Activated naive CD4-positive, alpha-beta T cell treated with anti-CD3 and anti-CD28 coated beads for 36 hours (primary cell): ENCODE results near the gene TSLP. TPM values are rescaled to one million over a fixed set of nuclear protein-coding genes. Genes with fewer than 3 reads are reported as not detected.

Experiments
- CTCF ChIA-PET: fragments of 350-600 bp; sonication (Branson Sonifier 250); formaldehyde crosslinking; loops from one replicate; lab custom pipeline; 2021; ENCODE audit warnings: antibody characterized with exemption; lab: Charles Lee
- DNase-seq: peaks from one replicate; pipeline ENCODE4 v3.0.0-alpha.2; 2020
- H3K27ac Mint-ChIP-seq: one replicate; pipeline ENCODE4 v1.8.0; 2021; ENCODE audit warnings: mild to moderate bottlenecking, mixed read lengths
- H3K27me3 Mint-ChIP-seq: one replicate; pipeline ENCODE4 v1.8.0; 2021; ENCODE audit warnings: low read depth, mixed read lengths
- H3K36me3 Mint-ChIP-seq: one replicate; pipeline ENCODE4 v1.8.0; 2021; ENCODE audit warnings: low read depth, mixed read lengths
- H3K4me1 Mint-ChIP-seq: one replicate; pipeline ENCODE4 v1.8.0; 2021; ENCODE audit warnings: low read depth, mixed read lengths
- H3K4me3 Mint-ChIP-seq: one replicate; pipeline ENCODE4 v1.8.0; 2021; ENCODE audit warnings: mild to moderate bottlenecking, moderate library complexity, mixed read lengths
- H3K9me3 Mint-ChIP-seq: one replicate; pipeline ENCODE4 v1.8.0; 2021; ENCODE audit warnings: mixed read lengths
- intact Hi-C: fragments of 100-400 bp; cut with micrococcal nuclease; formaldehyde crosslinking; loops from one replicate; pipeline ENCODE4 v1.15.1; 2023
- total RNA-seq, 2 experiments: library from RNA; stranded (reverse); gene quantifications; one replicate each; pipeline ENCODE4 v1.2.3, GENCODE V29; 2021

TSLP gene
- total RNA-seq, 2 experiments from 2014 or later = 0.81 to 0.99 TPM

DNA sequence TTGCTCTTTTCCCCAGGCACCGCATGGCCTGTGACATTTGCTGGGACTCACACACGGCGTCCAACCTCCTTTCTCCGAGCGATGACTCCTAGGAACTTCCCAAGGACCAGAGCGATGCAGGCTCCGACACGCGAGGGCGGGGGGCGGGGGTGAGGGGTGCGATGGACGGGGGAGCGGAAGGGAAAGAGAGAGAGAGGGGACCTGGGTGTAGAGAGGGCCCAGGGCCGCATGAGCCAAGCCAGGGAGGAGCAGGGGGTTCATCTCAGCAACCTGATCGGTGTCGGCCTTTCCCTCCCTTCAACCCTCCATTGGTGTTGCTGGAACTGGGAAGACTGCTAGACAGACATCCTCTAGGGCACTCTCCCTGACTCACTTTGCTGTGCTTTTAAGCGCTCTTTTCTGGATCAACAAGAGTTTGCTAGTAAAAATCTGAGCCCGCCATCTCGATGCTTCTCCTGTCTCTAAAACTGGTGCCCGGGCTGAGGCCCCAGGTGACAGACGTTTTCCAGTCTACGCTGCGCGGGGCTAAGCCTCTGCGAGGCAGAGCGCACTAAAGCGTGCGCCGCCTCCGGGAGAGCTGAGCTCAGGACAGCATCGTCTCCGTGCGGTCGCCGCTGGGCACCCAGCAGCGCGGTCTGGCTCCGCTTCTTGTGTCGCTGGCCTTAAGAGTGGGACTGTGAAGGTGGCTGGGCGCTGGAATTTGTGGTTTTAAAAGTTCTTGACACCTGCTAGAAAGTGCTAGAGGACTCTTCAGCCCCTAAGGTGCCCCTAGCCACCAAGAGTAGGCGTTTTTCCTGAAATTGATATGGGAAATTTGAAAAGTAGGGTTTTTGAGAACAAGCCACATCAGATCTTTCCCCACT lies 1.0 kb upstream of the TSLP start:
- peak overlapping the region; percentile 50 for H3K4me3 Mint-ChIP-seq
- H3K9me3 Mint-ChIP-seq = no peaks in the 10 kb centered on the region
- peaks cover 26% of the 10 kb centered on the region for H3K4me1 Mint-ChIP-seq
- H3K27me3 Mint-ChIP-seq = peaks cover 76% of the 10 kb centered on the region
- H3K36me3 Mint-ChIP-seq = no peaks in the 10 kb centered on the region
- CTCF ChIA-PET = interaction anchor here (0.6 kb wide), 2 partner anchors 32 to 72 kb away, joined by 4 to 5 read pairs; no protein-coding TSS in a partner anchor
- DNase-seq = peak; percentile 46
- H3K27ac Mint-ChIP-seq = no peak overlapping the region
- intact Hi-C loops = loop anchor here (5.0 kb wide), 3 partner anchors 207 to 687 kb away; partner anchors contain the start of genes NREP and TMEM232

DNA sequence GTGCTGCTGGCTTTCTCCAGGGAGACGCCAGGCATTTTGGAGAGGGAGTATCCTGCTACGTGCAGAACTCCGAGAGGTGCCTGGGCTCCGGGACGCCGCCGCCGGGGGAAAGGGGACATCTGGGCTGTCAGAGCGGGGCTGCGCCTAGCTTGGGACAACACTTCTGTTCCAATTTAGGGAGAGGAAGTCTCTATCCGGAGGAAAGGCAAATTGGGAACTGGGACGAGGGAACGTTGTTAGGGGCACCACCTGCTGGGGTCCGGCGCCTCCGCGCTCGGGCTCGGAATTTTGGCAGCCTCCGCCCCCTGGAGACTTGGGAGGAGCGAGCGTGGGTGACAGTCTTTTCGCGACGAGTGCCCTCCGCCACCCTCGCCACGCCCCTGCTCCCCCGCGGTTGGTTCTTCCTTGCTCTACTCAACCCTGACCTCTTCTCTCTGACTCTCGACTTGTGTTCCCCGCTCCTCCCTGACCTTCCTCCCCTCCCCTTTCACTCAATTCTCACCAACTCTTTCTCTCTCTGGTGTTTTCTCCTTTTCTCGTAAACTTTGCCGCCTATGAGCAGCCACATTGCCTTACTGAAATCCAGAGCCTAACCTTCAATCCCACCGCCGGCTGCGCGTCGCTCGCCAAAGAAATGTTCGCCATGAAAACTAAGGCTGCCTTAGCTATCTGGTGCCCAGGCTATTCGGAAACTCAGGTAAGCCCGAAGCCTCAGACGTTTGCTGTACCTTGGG lies 1.6 kb downstream of the TSLP start:
- Mint-ChIP-seq H3K27me3 (peaks cover 61% of the 10 kb centered on the region), H3K9me3 (no peaks in the 10 kb centered on the region), H3K27ac (no peak overlapping the region), H3K36me3 (no peaks in the 10 kb centered on the region), H3K4me1 (peaks cover 30% of the 10 kb centered on the region), H3K4me3 (peak overlapping the region; percentile 88)
- CTCF ChIA-PET = no interaction called here
- peak; percentile 71 for DNase-seq
- intact Hi-C loops = loop anchor here (2.0 to 5.0 kb wide), 4 partner anchors 204 to 684 kb away; partner anchors contain the start of genes NREP and TMEM232

DNA sequence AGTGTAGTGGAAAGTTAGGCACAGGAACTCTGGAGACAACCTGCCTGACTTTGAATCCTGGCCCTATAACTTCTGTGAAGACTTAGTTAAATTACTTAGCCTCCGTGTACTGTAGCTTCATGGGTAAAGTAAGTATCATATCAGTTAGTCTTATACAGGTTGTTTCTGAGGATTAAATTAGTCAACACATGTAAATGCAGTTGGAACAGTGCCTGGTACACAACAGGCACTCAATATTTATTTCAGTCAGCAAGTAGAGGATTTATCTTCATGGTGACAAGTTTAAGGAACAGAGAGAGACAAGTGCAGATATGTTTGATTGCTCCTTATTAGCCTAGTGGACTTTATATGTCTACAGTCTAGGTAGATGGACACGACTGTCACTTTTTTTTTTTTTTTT lies 2.7 kb downstream of the TSLP start:
- Mint-ChIP-seq H3K4me1 (peaks cover 30% of the 10 kb centered on the region), H3K9me3 (no peaks in the 10 kb centered on the region), H3K4me3 (peak overlapping the region; percentile 47), H3K27me3 (peaks cover 56% of the 10 kb centered on the region), H3K36me3 (no peaks in the 10 kb centered on the region), H3K27ac (no peak overlapping the region)
- no peak for DNase-seq
- intact Hi-C loops = loop anchor here (5.0 kb wide), 3 partner anchors 203 to 683 kb away; partner anchors contain the start of genes NREP and TMEM232
- CTCF ChIA-PET = no interaction called here

DNA sequence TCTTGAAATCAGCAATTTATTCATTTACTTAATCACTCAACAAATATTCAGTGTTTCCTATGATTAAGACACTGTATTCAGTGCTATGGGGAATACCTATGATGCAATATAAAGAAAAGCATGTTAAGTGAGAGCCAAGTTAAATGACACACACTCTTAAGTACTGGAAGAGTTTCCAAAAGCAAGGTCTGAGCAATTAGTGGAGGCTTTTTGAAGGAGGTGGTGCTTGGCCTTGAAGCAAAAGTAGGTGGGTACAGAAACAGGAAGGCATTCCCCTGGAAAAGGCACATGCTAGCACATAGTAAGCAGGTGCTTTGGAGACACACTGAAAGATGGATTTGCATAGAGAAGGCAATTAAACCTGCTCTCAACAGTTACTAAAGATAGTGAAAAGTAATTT lies 4.0 kb downstream of the TSLP start:
- peaks cover 30% of the 10 kb centered on the region for H3K4me1 Mint-ChIP-seq
- DNase-seq = peak; percentile 11
- H3K36me3 Mint-ChIP-seq = no peaks in the 10 kb centered on the region
- no peaks in the 10 kb centered on the region for H3K9me3 Mint-ChIP-seq
- H3K27me3 Mint-ChIP-seq = peaks cover 45% of the 10 kb centered on the region
- H3K27ac Mint-ChIP-seq = no peak overlapping the region
- no peak overlapping the region for H3K4me3 Mint-ChIP-seq
- intact Hi-C loops = loop anchor here (1.0 kb wide), 1 partner anchor 17 kb away; the partner anchor contains the start of gene WDR36
- CTCF ChIA-PET = no interaction called here

DNA sequence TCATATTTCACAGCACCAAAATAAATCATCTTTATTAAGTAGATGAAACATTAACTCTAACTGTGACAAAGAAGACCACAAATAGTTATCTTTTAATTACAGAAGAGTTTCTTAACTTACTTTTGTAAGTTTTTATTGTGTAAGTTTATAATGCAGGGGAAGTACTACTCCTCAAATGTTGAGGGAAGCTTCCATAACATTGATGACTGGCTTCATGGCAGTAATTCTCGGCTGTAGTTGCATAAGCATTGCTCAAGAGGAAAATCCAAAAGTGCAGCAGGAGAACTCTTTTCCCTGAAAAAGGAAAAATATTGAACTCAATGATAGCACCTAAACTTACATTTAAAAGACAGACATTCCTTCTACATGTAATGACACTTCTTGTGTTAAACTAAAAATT lies 4.6 kb downstream of the TSLP start:
- DNase-seq = no peak
- H3K9me3 Mint-ChIP-seq = no peaks in the 10 kb centered on the region
- H3K27me3 Mint-ChIP-seq = peaks cover 39% of the 10 kb centered on the region
- CTCF ChIA-PET = no interaction called here
- no peak overlapping the region for H3K27ac Mint-ChIP-seq
- no peaks in the 10 kb centered on the region for H3K36me3 Mint-ChIP-seq
- peaks cover 24% of the 10 kb centered on the region for H3K4me1 Mint-ChIP-seq
- intact Hi-C loops = no loop called here
- no peak overlapping the region for H3K4me3 Mint-ChIP-seq

DNA sequence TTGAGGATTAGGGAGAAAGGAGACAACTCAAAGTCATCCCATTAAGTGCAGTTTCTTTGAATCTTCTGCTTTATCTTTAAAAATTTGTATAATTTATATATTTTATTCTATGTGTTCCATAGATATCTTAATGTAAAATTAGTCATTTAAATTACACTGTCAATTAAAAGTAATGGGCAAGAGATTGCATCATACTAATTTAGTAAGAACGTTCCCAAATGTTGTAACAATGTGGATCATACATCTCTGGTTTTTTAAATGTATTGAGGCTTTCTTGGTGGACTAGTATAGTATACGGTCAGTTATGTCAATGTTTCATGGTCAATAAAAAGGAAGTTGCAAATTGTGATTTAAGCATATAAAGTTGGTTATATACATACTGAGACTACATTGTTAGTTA lies 6.2 kb downstream of the TSLP start:
- DNase-seq = no peak
- CTCF ChIA-PET = interaction anchor here (0.9 kb wide), 1 partner anchor 13 kb away, joined by 4 read pairs; no protein-coding TSS in a partner anchor
- Mint-ChIP-seq H3K4me1 (peaks cover 18% of the 10 kb centered on the region), H3K27me3 (peaks cover 33% of the 10 kb centered on the region), H3K4me3 (no peak overlapping the region), H3K9me3 (no peaks in the 10 kb centered on the region), H3K27ac (no peak overlapping the region), H3K36me3 (no peaks in the 10 kb centered on the region)
- intact Hi-C loops = no loop called here

DNA sequence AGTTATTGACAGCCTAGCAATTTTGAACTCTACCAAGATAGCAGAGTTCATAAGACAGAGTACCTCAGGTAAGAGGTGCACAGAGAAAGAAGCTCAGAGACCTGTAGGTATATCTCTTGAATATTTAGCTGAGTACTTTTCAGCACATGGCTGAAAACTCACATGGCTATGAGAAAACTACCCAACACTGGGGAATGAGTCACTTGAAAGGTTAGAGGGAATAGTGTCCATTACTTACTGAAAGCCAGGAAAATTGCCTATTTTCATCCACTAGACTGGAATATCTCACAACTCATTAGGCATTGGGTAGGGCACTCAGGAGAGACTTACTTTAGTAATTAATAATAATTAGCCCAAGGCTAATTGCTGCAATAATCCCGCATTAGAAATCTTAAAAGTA lies 8.3 kb downstream of the TSLP start:
- CTCF ChIA-PET = no interaction called here
- no peak for DNase-seq
- peaks cover 26% of the 10 kb centered on the region for H3K27me3 Mint-ChIP-seq
- no peak overlapping the region for H3K4me3 Mint-ChIP-seq
- peaks cover 9% of the 10 kb centered on the region for H3K4me1 Mint-ChIP-seq
- no peaks in the 10 kb centered on the region for H3K9me3 Mint-ChIP-seq
- no peak overlapping the region for H3K27ac Mint-ChIP-seq
- no peaks in the 10 kb centered on the region for H3K36me3 Mint-ChIP-seq
- intact Hi-C loops = no loop called here

DNA sequence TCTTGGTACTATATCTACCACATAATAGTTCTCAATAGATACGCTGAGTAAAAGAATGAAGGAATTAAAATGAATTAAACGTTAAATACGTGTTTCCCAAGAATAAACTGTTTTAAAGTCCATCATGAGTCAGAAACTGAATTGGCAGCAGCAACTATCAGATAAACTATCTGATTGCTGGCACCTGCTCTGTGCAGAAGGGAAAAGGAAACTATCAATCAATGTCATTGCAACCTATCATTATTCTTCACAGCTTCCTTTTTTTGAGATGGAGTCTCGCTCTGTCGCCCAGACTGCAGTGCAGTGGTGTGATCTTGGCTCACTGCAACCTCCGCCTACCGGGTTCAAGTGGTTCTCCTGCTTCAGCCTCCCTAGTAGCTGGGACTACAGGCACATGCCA lies 11.8 kb downstream of the TSLP start:
- intact Hi-C loops = no loop called here
- Mint-ChIP-seq H3K27ac (no peak overlapping the region), H3K4me3 (no peak overlapping the region)

DNA sequence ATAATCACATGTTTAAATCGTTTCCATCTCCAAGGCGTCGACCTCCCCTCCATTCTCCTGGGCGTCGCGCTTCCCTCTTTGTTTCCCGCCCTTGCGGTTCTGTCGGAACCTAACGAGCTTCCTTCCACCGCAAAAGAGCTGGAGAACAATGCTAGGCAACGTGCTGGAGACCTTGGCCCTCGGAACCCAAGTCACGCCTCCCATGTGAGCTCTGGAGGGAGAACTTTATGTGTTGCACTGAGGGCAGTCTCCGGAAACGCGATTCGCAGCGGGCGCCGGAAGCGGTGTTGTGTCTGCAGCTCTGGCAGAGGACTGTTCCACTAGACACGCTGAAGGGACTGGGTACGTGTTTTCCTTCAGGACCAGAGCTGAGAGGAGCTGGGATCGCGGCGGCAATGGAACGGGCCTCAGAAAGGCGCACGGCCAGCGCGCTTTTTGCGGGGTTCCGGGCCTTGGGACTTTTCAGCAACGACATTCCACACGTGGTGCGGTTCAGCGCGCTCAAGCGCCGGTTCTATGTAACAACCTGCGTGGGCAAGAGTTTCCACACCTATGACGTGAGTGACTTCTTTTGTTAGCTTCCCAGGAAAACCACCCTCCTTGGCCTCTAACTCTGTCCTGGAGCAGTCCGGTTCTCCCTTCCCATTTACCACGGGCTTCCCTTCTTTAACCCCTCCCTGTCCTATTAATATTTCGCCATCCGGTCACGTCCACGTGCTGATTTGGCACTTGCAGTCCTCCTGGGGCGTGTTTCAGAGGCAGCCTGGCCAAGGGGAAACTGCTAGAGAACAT lies 20.7 kb downstream of the TSLP start, which contains the start of gene WDR36:
Gene WDR36 (plus strand): TSS at position 287 of the 792 bp plus-strand sequence. CDS start 109 bp downstream, at position 396.
- H3K9me3 Mint-ChIP-seq = peaks cover 2% of the 10 kb centered on the region
- peak; percentile 92 for DNase-seq
- H3K36me3 Mint-ChIP-seq = peaks cover 23% of the 10 kb centered on the region
- H3K4me1 Mint-ChIP-seq = peaks cover 42% of the 10 kb centered on the region
- peak within 1 kb of the TSS; percentile 99 for H3K4me3 Mint-ChIP-seq
- CTCF ChIA-PET = interaction anchor here (0.8 to 1.5 kb wide), 4 partner anchors 24 to 439 kb away, joined by 3 to 4 read pairs (median 4); partner anchors contain the start of gene CAMK4
- H3K27ac Mint-ChIP-seq = peak within 1 kb of the TSS; percentile 90
- intact Hi-C loops = loop anchor here (1.0 to 5.0 kb wide), 9 partner anchors 17 to 1615 kb away; partner anchors contain the start of genes CAMK4, STARD4 and TMEM232
- peaks cover 8% of the 10 kb centered on the region for H3K27me3 Mint-ChIP-seq

More for the DNA sequence above, 11.8 kb downstream of the TSLP start:
- H3K4me1 Mint-ChIP-seq = no peaks in the 10 kb centered on the region
- no peak for DNase-seq
- H3K9me3 Mint-ChIP-seq = no peaks in the 10 kb centered on the region
- H3K36me3 Mint-ChIP-seq = no peaks in the 10 kb centered on the region
- CTCF ChIA-PET = interaction anchor here (0.7 kb wide), 1 partner anchor 358 kb away, joined by 3 read pairs; no protein-coding TSS in a partner anchor
- peaks cover 20% of the 10 kb centered on the region for H3K27me3 Mint-ChIP-seq

DNA sequence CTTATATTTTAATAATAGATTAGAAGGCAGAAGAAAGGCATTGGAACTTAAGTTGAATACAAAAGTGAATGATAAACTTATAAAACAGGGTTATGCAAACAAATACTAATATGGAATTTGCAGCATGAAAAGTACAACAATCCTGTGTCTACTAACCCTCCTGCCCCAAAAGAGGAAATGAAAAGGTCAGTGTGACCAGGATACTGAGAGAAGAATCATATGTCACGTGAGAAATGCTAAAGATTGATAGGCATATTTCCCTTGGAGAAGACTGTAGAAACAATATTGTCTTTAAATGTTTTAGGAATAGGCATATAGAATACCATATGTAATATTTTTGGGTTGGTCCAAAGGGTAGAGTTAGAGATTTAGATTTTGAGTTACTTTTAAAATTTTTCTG lies 24.5 kb downstream of the TSLP start:
- Mint-ChIP-seq H3K9me3 (peaks cover 2% of the 10 kb centered on the region), H3K4me1 (peaks cover 48% of the 10 kb centered on the region), H3K27me3 (peaks cover 2% of the 10 kb centered on the region), H3K27ac (no peak overlapping the region), H3K36me3 (peaks cover 32% of the 10 kb centered on the region), H3K4me3 (no peak overlapping the region)
- DNase-seq = no peak
- intact Hi-C loops = no loop called here
- CTCF ChIA-PET = no interaction called here

DNA sequence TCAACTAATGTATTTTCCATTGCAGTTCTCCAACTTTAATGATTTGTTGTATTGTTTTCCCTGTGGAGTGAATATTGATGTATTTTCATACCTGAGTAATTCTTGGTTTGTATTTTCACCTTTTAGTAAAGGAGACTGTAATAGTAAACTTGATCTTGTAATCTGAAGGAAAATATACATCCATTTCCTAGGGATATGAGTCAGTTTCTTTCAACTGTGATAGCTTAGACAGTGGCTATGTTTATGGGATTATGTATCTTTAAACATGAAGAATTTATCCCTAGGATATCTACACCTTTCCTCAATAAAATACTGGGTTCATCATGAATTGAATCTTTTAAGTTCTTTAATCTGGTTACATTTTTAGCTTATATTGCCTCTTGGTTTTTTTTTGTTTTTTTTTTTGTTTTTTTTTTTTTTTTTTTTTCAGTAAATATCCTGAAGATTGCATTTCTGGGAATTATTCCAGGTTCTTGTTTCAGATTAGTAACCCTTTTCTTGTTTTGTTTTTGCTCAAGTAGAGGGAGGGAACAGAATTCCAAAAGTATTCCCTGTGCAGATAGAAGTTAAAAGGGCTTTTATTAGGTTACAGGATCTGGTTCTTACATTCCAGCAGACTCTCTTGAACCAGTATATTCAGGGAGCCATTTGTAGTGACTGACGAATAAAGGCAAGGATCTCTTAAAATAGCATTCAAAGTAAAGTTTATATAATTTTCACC lies 27.7 kb downstream of the TSLP start:
- Mint-ChIP-seq H3K27me3 (no peaks in the 10 kb centered on the region), H3K9me3 (no peaks in the 10 kb centered on the region), H3K36me3 (peaks cover 39% of the 10 kb centered on the region), H3K4me3 (no peak overlapping the region), H3K4me1 (peaks cover 26% of the 10 kb centered on the region), H3K27ac (no peak overlapping the region)
- intact Hi-C loops = no loop called here
- CTCF ChIA-PET = no interaction called here
- no peak for DNase-seq
